Measurements from ENCODE around the gene LONP1.
"Not testable (repeated sequence)": the region's sequence is repeated elsewhere in the genome, so short reads cannot be mapped to it uniquely, and the experiment has no call there.

The LONP1 gene

GRCh38 chr19:5707576-5708575 is 12.1 kb downstream of the LONP1 start:
- DNase-seq: no peak

DNA sequence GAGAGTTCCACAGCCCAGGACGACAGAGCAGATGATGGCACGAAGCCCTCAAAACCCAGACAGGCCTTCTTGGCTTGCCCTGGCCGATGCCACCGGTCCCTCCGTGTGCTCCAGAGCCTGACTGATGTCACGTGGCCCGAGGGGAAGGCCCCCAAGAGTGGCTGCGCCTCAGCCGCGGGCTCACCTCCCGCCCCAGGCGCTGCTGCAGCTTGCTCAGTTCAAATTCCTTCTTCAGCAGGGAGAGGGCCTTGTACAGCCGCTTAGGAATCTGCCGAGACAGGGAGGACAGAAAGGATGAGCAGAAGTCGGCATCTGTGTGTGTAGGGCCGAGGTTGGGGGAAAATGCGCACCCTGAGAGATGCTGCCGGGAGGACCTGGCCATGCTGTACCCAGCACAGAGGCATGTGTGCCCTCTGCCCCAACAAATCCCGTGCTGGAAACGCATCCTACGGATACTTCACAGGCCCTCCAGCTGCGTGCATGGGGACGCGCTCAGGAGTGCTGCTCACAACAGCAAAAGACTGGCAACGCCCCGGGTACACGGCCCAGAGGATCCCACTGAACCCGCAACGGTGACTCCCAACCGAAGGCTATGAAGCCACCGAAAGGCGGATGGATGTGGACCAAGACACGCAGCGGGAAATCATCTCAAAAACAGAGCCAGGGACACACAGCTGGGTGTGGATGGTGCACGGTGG is 12.9 kb downstream of the LONP1 start:
- no peak for DNase-seq

- no peak for DNase-seq
Observed at GRCh38 chr19:5705552-5705951, 14.4 kb downstream of the LONP1 start.

DNA sequence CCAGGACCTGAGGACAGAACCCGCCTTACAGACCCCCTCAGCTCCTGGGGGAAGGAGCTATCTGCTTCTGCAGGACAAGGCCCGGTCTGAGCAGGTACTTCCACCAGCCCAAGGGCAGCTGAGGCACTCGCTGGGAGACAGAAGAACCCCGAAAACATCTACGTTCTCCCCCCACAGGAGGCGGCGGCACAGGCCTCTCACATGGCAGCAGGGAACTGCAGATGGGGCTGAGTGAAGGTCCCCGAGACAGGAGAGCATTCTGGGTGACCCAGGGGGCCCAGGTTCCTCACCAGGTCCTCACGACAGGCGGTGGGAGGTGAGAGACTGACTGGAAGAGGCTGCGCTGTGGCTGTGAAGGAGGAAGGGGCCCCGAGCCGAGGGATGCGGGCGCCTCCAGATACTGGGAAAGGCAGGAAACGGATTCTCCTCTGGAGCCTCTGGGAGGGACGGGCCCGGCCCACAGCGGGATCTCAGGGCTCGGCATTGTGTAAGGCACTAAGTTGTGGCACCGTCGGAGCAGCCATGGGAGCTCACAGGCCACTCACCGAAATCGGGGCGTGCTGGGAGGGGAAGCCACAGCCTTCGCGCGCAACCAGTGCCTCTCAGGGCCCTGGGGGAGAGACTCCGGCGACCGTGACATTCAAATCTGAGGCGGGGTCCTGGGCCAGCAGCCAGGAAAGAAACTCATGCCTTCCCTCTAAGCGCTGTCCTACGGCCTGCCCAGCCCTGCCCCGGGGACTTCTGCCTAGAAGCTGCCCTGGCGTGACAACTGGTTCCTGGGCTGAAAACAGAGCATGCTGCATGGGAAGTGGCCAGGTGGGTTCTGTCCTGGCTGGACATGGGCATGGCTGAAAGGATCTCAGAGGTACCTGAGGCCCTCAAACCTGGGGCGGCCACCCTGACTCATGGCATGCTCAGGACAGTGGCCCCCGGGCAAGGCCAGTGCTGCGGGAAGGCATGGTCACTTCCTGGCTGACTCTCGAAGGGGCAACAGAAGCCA is 15.8 kb downstream of the LONP1 start:
- no peak for DNase-seq

DNA sequence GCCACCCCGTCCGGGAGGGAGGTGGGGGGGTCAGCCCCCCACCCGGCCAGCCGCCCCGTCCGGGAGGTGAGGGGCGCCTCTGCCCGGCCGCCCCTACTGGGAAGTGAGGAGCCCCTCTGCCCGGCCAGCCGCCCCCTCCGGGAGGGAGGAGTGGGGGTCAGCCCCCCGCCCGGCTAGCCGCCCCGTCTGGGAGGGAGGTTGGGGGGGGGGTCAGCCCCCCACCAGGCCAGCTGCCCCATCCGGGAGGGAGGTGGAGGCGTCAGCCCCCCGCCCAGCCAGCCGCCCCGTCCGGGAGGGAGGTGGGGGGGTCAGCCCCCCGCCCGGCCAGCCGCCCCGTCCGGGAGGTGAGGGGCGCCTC is 17.9 kb downstream of the LONP1 start:
- not testable (repeated sequence) for DNase-seq

GRCh38 chr19:5700455-5701092 is 19.4 kb downstream of the LONP1 start:
- no peak for DNase-seq

- DNase-seq: no peak
Observed at GRCh38 chr19:5698635-5699422, 21.1 kb downstream of the LONP1 start.

GRCh38 chr19:5697890-5698634 is 21.9 kb downstream of the LONP1 start:
- DNase-seq: no peak

- no peak for DNase-seq
Observed at GRCh38 chr19:5697022-5697889, 22.7 kb downstream of the LONP1 start.

DNA sequence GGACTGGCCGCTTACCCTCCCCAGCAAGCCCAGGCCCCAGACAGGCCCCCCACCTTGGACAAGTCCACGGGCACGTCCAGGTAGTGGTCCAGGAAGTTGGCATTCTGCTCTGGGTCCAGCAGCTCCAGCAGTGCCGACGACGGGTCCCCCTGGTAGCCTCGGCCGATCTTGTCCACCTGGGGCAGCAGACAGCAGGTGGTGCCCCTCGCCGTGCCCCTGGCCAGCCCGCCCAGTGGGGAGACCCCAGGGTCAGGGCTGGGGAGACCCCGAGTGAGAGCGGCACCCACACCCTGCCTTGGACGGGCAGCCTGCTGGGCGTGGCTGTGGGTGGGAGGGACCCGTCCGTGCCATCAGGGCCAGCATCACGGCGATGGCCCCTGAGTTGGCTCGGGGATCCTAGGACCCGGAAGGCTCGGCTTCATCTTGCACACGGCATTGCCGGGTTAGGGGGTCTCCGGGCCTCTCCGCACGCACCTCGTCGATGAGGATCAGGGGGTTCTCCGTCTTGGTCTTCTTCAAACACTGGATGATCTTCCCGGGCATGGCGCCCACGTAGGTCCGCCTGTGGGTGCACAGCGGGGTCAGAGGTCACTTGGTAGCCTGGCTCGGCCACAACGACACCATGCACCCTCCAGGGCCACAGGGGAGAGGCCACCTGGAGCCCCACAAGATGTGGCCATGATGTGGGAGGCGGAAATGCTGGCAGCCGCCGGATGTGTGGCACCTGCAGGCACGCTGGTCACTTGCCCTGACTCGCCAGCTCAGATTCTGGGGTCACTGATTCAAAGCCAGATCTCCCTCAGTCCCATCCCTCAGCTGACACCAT is 23.5 kb downstream of the LONP1 start:
- DNase-seq: no peak

DNA sequence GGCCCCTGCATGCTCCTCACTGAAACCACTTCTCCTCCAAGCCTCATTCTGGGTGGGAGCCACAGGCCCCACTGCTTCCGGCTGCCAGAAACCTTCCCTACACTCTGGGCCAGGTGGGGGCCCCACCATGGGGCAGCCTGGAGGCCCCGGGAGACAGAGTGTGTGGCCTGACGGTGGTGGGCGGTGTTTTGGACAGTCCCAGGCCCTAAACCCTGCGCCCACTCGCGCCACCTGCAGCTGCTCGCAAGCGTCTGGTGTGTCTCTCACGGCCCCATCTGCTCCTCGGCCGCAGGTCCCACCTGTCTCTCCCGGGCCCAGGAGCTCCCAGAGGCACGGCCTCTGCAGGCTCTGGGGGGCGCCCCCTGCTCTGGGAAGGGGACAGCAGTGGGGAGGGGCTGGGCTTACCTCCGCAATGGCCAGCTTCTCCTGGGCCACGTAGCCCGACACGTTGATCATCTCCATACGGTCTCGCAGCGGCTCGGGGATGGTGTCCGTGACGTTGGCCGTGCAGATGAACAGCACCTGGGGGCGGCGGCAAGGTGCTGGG is 24.2 kb downstream of the LONP1 start:
- DNase-seq: no peak

GRCh38 chr19:5694956-5695648 is 24.8 kb downstream of the LONP1 start:
- DNase-seq: no peak

DNA sequence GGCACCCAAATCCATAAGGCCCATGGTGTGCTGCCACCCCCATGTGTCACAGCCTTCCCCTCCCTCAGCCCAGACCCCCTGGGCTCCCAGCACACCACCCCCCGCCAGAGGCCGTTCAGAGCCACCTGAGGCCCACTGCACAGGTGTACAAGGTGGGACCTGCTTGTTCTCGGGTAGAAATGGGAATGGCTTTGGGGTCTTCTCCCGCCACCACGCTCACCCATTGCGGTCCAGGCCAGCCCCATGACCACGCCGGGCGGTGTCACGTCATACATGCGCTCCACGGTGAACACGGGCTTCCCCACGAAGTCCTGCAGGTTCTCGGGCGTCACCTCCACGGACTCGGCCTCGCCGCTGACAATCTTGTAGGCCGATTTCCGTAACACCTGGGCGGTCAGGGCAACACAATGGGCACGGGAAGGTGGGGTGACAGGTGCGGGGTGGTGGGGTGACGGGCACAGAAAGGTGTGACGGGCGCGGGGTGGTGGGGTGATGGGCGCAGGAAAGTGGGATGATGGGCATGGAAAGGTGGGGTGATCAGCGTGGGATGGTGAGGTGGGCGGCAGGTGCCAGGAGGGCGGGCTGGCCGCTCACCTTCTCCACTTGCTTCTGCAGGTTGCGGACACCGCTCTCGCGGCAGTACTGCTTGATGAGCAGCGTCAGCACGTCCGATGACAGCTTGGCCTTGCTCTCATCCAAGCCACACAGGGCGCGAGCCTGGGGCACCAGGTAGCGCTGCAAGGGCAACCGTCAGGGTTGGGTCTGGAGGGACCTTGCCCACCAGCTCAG is 25.6 kb downstream of the LONP1 start:
- DNase-seq: no peak

DNA sequence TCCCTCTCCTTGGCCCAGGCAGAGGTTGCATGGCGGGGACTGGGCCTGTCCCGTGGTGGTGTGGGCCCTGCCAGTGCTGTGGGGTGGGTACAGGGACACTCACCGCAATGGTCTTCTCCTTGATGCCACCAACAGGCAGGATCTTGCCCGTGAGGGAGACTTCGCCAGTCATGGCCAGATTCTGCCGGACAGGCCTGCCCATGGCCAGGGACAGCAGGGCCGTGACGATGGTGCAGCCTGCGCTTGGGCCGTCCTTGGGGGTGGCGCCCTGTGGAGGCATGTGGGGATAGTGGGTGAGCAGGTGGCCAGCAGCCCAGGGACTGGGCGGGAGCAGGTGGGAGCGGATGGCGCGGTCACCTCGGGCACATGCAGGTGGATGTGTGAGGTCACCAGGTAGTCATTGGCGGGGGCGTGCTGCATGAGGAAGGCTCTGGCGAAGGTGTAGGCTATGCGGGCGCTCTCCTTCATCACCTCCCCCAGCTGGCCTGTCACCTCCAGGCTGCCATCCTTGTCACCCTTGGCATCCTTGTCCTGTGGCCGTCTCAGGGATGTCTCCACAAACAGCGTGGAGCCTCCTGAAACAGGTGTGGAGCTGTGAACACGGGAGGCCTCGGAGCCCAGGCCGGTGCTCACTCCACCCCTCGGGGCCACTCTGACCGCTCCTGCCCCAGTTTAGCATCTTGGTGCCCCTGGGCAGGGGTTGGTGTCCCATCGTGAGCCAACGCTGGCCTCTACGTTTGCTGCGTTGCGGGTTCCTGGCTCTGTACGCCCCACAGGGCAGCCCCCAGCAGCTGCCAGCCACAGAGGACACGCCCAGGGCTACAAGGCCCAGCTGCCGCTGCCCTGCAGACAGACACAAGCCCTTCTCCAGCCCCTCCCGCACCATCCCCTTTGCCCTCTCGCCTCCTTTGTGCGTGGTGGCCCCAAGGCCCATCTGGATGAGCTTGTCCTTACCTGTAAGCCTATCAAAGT is 26.5 kb downstream of the LONP1 start:
- DNase-seq: no peak

DNA sequence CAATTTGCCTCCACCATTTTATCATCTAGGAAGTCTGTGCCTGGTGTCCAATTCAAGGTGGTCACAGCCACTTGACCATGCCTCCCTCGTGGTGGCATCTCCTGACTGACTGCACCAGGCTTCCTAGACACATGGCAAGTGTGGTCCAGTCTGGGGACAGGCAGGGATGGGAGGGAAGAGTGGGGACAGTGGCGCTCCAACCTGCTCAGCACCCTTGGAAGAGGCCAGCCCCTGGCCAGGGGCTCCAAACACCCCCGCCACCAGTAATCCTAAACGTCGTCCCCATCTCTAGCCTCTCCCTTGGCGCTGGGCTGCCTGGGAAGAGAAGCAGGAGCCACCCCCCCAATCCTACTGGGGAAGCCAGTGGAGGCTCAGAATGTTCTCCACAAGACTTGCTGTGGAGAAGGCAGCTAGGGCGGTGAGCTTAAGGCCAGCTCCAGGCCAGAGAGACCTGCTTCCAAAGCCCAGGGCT is 27.2 kb downstream of the LONP1 start:
- no peak for DNase-seq

Measured in AML-193 (cell line).